C4-2B (cell line): Measurements from ENCODE around the gene DGKI.

Experiments used
- ZFX ChIP-seq: fragments of 450-650 bp; IDR thresholded peaks from 2 replicates; pipeline ENCODE4 v1.6.1; 2017
- TF ChIP-seq, protein P1 (sequence below): fragments of 450-650 bp; conservative IDR thresholded peaks from 2 replicates; pipeline ENCODE4 v1.5.1; 2017; ENCODE audit warnings: mild to moderate bottlenecking

DNA sequence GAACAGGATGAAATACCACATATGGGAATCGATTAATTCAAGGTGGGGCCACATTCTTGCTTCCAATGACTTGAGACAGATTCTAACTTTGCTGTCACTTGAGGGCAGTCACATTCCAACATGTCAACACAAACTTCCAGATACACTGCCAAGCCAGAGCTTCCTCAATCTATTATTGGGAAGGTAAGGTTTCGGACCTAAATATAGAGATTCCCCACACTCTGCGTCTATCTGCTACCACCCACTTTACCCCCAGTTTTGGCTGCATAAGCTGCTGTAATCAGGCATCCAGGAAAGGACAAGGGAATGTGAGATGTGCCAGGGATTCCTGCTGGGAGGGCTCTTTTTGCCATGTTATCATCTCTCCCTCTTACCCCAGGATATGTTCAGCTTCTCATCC lies 20.5 kb upstream of the DGKI start:
- TF ChIP-seq, protein P1, sequence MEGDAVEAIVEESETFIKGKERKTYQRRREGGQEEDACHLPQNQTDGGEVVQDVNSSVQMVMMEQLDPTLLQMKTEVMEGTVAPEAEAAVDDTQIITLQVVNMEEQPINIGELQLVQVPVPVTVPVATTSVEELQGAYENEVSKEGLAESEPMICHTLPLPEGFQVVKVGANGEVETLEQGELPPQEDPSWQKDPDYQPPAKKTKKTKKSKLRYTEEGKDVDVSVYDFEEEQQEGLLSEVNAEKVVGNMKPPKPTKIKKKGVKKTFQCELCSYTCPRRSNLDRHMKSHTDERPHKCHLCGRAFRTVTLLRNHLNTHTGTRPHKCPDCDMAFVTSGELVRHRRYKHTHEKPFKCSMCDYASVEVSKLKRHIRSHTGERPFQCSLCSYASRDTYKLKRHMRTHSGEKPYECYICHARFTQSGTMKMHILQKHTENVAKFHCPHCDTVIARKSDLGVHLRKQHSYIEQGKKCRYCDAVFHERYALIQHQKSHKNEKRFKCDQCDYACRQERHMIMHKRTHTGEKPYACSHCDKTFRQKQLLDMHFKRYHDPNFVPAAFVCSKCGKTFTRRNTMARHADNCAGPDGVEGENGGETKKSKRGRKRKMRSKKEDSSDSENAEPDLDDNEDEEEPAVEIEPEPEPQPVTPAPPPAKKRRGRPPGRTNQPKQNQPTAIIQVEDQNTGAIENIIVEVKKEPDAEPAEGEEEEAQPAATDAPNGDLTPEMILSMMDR: no peak
- TF ChIP-seq ZFX: no peak
